Pancreas (tissue), 10 donors: ENCODE results near the gene KCNIP1. TPM values are rescaled to one million over a fixed set of nuclear protein-coding genes. Genes with fewer than 3 reads are reported as not detected.

Experiments
- ATAC-seq, 4 donors: fragments of 200-7000 bp; cut with Tn5 transposase; one replicate each; pipeline versions ENCODE4 v1.8.0 to v1.9.1; 2020; ENCODE audit warnings: mild to moderate bottlenecking in 4 of 4, moderate library complexity in 4 of 4
- DNase-seq, 6 donors: peaks; one replicate each; pipeline ENCODE4 v3.0.0-alpha.2; 2020
- FAIRE-seq: peaks from 2 replicates; lab custom pipeline; 2012; peaks lifted over from hg19 to GRCh38; lab: Jason Lieb, UNC
- H3K27ac ChIP-seq, 4 donors: fragments of 200-600 bp; sonication (generic); 1 replicate in 3 of 4; 2 replicates in 1 of 4; pipeline versions ENCODE4 v1.5.0 to v1.8.0; 2020
- H3K27me3 ChIP-seq, 4 donors: fragments of 200-600 bp; one replicate each; pipeline ENCODE4 v1.8.0; 2021
- H3K36me3 ChIP-seq, 3 donors: fragments of 200-600 bp; sonication (generic) in 1 of 3; one replicate each; pipeline versions ENCODE4 v1.5.0 to v1.8.0; 2020 to 2021
- H3K4me1 ChIP-seq, 3 donors: fragments of 200-600 bp; one replicate each; pipeline ENCODE4 v1.8.0; 2021
- H3K4me3 ChIP-seq, 4 donors: fragments of 200-600 bp; sonication (generic) in 2 of 4; one replicate each; pipeline versions ENCODE4 v1.5.0 to v1.8.0; 2020 to 2021
- H3K9me3 ChIP-seq, 4 donors: fragments of 200-600 bp; one replicate each; pipeline ENCODE4 v1.8.0; 2021
- CTCF ChIP-seq, 4 donors: fragments of 200-600 bp; sonication (generic) in 3 of 4; IDR thresholded peaks; one replicate each; pipeline versions ENCODE4 v1.5.0 to v1.8.0; 2021; ENCODE audit warnings: antibody characterized with exemption in 4 of 4
- WGBS, 2 donors: extraction: QIAGEN DNeasy Blood & Tissue Kit; methylation state at CpG; one replicate each; pipeline ENCODE4 v1.1.7; 2013; 5-methylcytosine and 5-hydroxymethylcytosine counted together
- intact Hi-C, 3 donors: fragments of 100-400 bp; cut with DNase I; formaldehyde crosslinking; loops; one replicate each; pipeline versions ENCODE4 v1.11.1 to v1.14.2; 2022
- polyA plus RNA-seq, 2 donors: library from polyadenylated mRNA; stranded (reverse); fragments of 200-250 nt; gene quantifications; one replicate each; pipeline ENCODE4 v1.2.3, GENCODE V29; 2013
- total RNA-seq, 6 donors: library from RNA; stranded (reverse); fragmentation: NEBNext Ultra II Directional in 4 of 6; extraction: Animal tissue kit (Norgen Biotek cat#: 25700) in 4 of 6; gene quantifications; one replicate each; pipeline versions ENCODE4 v1.2.1 to v1.2.4, GENCODE V29; 2021 to 2023
- donor health status: healthy with polysubstance abuse.
- donor health status: DM: no; HTN: no; CAD: no; lungs with moderate emphysema.
- donor health status: DM: no; HTN: no; CAD: no.
- donor health status: control.
- donor health status: control.
- donor health status: Bipolar disorder and iron deficiency.
- donor health status: DM: yes; HTN: yes; CAD: no.
- donor health status: DM: no; HTN: no; CAD: no.
- donor health status: DM: no; HTN: no; CAD: no.
- donor health status: DM: yes; HTN: yes; CAD: no.

KCNIP1 gene
- total and polyA plus RNA-seq, 8 donors = 0.31 to 10.3 (median 1.1) TPM

- Histone ChIP-seq H3K27ac (no peak overlapping the region), H3K36me3 (no peaks in the 10 kb centered on the region), H3K4me3 (no peak overlapping the region), H3K27me3 (no peaks in the 10 kb centered on the region), H3K9me3 (no peaks in the 10 kb centered on the region), H3K4me1 (no peaks in the 10 kb centered on the region)
- intact Hi-C loops = loop anchor here in 1 of 3 donors (10.0 kb wide), 1 partner anchor 188 kb away; no protein-coding TSS in a partner anchor
- FAIRE-seq (no peak), ATAC-seq (no peak), DNase-seq (no peak)
- 81 to 91% methylated on average over 16 of the region's 16 CpGs for WGBS, 2 donors
- TF ChIP-seq CTCF (IDR thresholded peaks at IDR 0.05) = no peak
These were observed 119.1 kb downstream of the KCNIP1 start for GRCh38 chr5:170622933-170623332.

GRCh38 chr5:170623576-170624181 is 119.9 kb downstream of the KCNIP1 start:
- no peak overlapping the region for H3K4me3 ChIP-seq
- FAIRE-seq = no peak
- peak in 2 of 4 donors; percentile 15 to 20 for TF ChIP-seq CTCF (IDR thresholded peaks at IDR 0.05)
- H3K36me3 ChIP-seq = no peaks in the 10 kb centered on the region
- peak in 3 of 4 donors; percentile 50 to 59 (median 56) for ATAC-seq
- peak in 2 of 6 donors; percentile 28 to 66 for DNase-seq
- H3K4me1 ChIP-seq = no peaks in the 10 kb centered on the region
- 53% methylated on average over 16 of the region's 16 CpGs for WGBS, 2 donors
- no peaks in the 10 kb centered on the region for H3K27me3 ChIP-seq
- intact Hi-C loops = loop anchor here in 1 of 3 donors (10.0 kb wide), 1 partner anchor 189 kb away; no protein-coding TSS in a partner anchor
- H3K9me3 ChIP-seq = no peaks in the 10 kb centered on the region
- H3K27ac ChIP-seq = no peak overlapping the region

- H3K4me1 ChIP-seq = no peaks in the 10 kb centered on the region
- H3K9me3 ChIP-seq = no peaks in the 10 kb centered on the region
- H3K4me3 ChIP-seq = no peak overlapping the region
- H3K27me3 ChIP-seq = no peaks in the 10 kb centered on the region
- intact Hi-C loops = loop anchor here in 2 of 3 donors (5.0 to 10.0 kb wide), 2 partner anchors 188 to 191 kb away; no protein-coding TSS in a partner anchor
- no peak for TF ChIP-seq CTCF (IDR thresholded peaks at IDR 0.05)
- no peak overlapping the region for H3K27ac ChIP-seq
- no peaks in the 10 kb centered on the region for H3K36me3 ChIP-seq
- no peak for ATAC-seq
- no peak for DNase-seq
- WGBS, 2 donors = 58 to 68% methylated on average over 18 of the region's 18 CpGs
- FAIRE-seq = no peak
These were observed 121.7 kb downstream of the KCNIP1 start for GRCh38 chr5:170625221-170626165.

GRCh38 chr5:170626507-170627150 is 122.8 kb downstream of the KCNIP1 start:
- Histone ChIP-seq H3K9me3 (no peaks in the 10 kb centered on the region), H3K4me1 (no peaks in the 10 kb centered on the region), H3K27me3 (no peaks in the 10 kb centered on the region), H3K4me3 (no peak overlapping the region), H3K36me3 (no peaks in the 10 kb centered on the region), H3K27ac (no peak overlapping the region)
- intact Hi-C loops = loop anchor here in 2 of 3 donors (5.0 to 10.0 kb wide), 2 partner anchors 189 to 192 kb away; no protein-coding TSS in a partner anchor
- TF ChIP-seq CTCF (IDR thresholded peaks at IDR 0.05) = no peak
- WGBS, 2 donors = 61 to 66% methylated on average over 13 of the region's 13 CpGs
- DNase-seq (no peak), FAIRE-seq (no peak), ATAC-seq (no peak)
